ENCODE data around the gene AFF3.

DNA sequence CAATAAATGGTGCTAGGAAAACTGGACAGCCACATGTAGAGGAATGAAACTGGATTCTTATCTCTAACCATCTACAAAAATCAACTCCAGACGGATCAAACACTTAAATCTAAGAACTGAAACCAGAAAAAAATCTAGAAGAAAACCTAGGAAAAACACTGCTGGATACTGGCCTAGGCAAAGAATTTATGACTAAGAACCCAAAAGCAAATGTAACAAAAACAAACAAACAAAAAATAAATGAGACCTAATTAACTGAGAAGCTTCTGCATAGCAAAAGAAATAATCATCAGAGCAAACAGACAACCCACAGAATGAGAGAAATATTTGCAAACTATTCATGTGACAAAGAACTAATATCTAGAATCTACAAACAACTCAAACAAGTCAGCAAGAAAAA, 338.5 kb downstream of the AFF3 start:
- TF ChIP-seq, protein P1, sequence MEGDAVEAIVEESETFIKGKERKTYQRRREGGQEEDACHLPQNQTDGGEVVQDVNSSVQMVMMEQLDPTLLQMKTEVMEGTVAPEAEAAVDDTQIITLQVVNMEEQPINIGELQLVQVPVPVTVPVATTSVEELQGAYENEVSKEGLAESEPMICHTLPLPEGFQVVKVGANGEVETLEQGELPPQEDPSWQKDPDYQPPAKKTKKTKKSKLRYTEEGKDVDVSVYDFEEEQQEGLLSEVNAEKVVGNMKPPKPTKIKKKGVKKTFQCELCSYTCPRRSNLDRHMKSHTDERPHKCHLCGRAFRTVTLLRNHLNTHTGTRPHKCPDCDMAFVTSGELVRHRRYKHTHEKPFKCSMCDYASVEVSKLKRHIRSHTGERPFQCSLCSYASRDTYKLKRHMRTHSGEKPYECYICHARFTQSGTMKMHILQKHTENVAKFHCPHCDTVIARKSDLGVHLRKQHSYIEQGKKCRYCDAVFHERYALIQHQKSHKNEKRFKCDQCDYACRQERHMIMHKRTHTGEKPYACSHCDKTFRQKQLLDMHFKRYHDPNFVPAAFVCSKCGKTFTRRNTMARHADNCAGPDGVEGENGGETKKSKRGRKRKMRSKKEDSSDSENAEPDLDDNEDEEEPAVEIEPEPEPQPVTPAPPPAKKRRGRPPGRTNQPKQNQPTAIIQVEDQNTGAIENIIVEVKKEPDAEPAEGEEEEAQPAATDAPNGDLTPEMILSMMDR (IDR thresholded peaks at IDR 0.05; ENCODE audit: low read depth, low read length): no peak
- TF ChIP-seq EZH2phosphoT487 (IDR thresholded peaks at IDR 0.05; ENCODE audit: low read depth): no peak
